GM19328 (cell line): ENCODE data around the gene METTL15.
"Not testable (repeated sequence)": the region's sequence is repeated elsewhere in the genome, so short reads cannot be mapped to it uniquely, and the experiment has no call there.

Experiments
- ATAC-seq: cut with Tn5 transposase; IDR thresholded peaks from one replicate; pipeline ENCODE4 v1.9.1; 2021; ENCODE audit warnings: mild to moderate bottlenecking, moderate library complexity; ENCODE audit not compliant: unreplicated experiment

The METTL15 gene

GRCh38 chr11:28170759-28171158 lies 62.6 kb downstream of the METTL15 start:
- ATAC-seq: no peak

GRCh38 chr11:28176351-28176750 lies 68.2 kb downstream of the METTL15 start:
- ATAC-seq: no peak

GRCh38 chr11:28195449-28195848 lies 87.3 kb downstream of the METTL15 start:
- ATAC-seq: no peak

- ATAC-seq: no peak
Observed at GRCh38 chr11:28209906-28210305, 101.7 kb downstream of the METTL15 start.

- ATAC-seq: not testable (repeated sequence)
Observed at GRCh38 chr11:28222063-28222462, 113.9 kb downstream of the METTL15 start.

- ATAC-seq: no peak
Observed at GRCh38 chr11:28223577-28223976, 115.4 kb downstream of the METTL15 start.

- ATAC-seq: no peak
Observed at GRCh38 chr11:28223994-28224393, 115.8 kb downstream of the METTL15 start.

- ATAC-seq: no peak
Observed at GRCh38 chr11:28227460-28227859, 119.3 kb downstream of the METTL15 start.

- ATAC-seq: no peak
Observed at GRCh38 chr11:28228196-28228895, 120.2 kb downstream of the METTL15 start.

GRCh38 chr11:28231475-28231874 lies 123.3 kb downstream of the METTL15 start:
- no peak for ATAC-seq

- no peak for ATAC-seq
Observed at GRCh38 chr11:28232649-28233048, 124.5 kb downstream of the METTL15 start.

GRCh38 chr11:28241760-28242159 lies 133.6 kb downstream of the METTL15 start:
- ATAC-seq: no peak

- ATAC-seq: no peak
Observed at GRCh38 chr11:28242596-28242995, 134.4 kb downstream of the METTL15 start.

GRCh38 chr11:28243061-28243460 lies 134.9 kb downstream of the METTL15 start:
- ATAC-seq: no peak

- no peak for ATAC-seq
Observed at GRCh38 chr11:28243581-28243980, 135.4 kb downstream of the METTL15 start.

GRCh38 chr11:28245131-28245530 lies 136.9 kb downstream of the METTL15 start:
- ATAC-seq: no peak

- ATAC-seq: no peak
Observed at GRCh38 chr11:28250192-28250591, 142.0 kb downstream of the METTL15 start.

- ATAC-seq: no peak
Observed at GRCh38 chr11:28251257-28251656, 143.1 kb downstream of the METTL15 start.

GRCh38 chr11:28257761-28258160 lies 149.6 kb downstream of the METTL15 start:
- ATAC-seq: no peak

GRCh38 chr11:28259177-28259843 lies 151.1 kb downstream of the METTL15 start:
- no peak for ATAC-seq

- ATAC-seq: no peak
Observed at GRCh38 chr11:28268925-28269324, 160.7 kb downstream of the METTL15 start.

- ATAC-seq: no peak
Observed at GRCh38 chr11:28269586-28269985, 161.4 kb downstream of the METTL15 start.

GRCh38 chr11:28272247-28272646 lies 164.1 kb downstream of the METTL15 start:
- ATAC-seq: not testable (repeated sequence)
